Stimulated activated CD8-positive, alpha-beta memory T cell treated with anti-CD3 and anti-CD28 coated beads, Interleukin-7, amount 100 ng/mL, for 1 hour (primary cell): Measurements from ENCODE around the gene MUC22.

Source experiments
- DNase-seq, 2 donors: peaks; one replicate each; pipeline ENCODE4 v3.0.0-alpha.2; 2020; ENCODE audit warnings: low read depth in 2 of 2

The MUC22 gene

DNA sequence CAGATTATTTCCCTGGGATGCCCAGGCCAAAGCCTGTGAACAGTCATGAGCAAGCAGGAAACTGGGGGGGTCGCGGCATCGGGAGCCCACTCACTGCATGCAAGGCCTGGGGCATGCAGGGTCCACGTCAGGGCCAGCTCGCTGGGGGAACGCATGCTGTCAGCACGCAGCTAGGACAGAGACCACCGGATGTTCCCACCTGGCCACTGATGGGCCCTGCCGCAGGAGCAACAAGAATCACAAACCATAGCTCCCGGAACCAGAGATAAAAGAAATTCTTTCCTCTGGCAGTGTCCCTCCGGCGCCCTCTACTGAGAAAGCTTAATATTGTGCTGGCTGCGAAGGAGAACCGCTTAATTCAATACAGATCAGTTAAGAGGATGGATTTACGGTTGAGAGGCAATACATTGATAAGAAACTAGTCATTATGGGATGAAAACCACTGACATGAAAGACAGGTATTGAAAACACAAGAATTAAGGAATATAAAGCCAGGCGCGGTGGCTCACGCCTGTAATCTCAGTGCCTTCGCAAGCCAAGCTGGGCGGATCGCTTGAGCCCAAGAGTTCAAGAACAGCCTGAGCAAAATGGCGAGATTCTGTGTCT is 69.5 kb downstream of the MUC22 start:
- DNase-seq = peak; percentile 33 to 46

GRCh38 chr6:31081872-31082271 is 71.6 kb downstream of the MUC22 start:
- DNase-seq = no peak

DNA sequence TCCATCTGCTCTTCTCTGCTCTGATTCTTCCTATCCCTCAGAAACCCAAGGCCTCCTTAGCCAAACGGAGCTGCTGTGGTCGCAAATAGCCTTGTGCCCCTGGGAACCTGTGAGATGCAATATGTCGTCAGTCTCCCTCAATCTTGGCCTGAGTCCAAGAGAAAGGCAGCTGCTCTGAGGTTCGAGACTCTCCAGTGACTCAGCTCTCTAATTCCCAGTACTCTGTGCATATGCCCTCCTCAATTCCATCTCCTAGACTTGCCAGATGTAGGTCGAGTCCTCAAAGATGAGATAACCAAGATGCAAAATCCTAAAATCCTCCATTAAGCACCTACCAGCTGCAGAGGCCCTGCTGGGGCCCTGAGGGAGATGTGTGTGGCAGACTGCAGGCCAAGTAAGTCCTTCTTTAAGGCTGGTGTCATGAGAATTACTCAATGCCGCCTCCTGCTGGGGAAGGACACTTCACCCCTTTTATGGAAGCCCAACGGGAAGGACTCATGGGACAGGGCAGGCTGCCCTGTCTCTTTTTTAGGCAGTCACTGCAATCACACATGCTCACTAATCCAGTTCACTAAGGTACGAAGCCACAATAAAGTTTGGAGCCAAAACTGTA is 73.6 kb downstream of the MUC22 start:
- DNase-seq = no peak
